Measurements from ENCODE around the gene ARHGAP24. TPM values are rescaled to one million over a fixed set of nuclear protein-coding genes. Genes with fewer than 3 reads are reported as not detected.

Gene ARHGAP24
- total RNA-seq, 1 donor from 2014 or later: 17.8 TPM

GRCh38 chr4:85431156-85431555 lies 43.8 kb upstream of the ARHGAP24 start:
- TF ChIP-seq, protein P1, sequence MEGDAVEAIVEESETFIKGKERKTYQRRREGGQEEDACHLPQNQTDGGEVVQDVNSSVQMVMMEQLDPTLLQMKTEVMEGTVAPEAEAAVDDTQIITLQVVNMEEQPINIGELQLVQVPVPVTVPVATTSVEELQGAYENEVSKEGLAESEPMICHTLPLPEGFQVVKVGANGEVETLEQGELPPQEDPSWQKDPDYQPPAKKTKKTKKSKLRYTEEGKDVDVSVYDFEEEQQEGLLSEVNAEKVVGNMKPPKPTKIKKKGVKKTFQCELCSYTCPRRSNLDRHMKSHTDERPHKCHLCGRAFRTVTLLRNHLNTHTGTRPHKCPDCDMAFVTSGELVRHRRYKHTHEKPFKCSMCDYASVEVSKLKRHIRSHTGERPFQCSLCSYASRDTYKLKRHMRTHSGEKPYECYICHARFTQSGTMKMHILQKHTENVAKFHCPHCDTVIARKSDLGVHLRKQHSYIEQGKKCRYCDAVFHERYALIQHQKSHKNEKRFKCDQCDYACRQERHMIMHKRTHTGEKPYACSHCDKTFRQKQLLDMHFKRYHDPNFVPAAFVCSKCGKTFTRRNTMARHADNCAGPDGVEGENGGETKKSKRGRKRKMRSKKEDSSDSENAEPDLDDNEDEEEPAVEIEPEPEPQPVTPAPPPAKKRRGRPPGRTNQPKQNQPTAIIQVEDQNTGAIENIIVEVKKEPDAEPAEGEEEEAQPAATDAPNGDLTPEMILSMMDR (IDR thresholded peaks at IDR 0.05; ENCODE audit: unreplicated experiment): no peak
- no peak overlapping the region for H3K4me3 Mint-ChIP-seq (ENCODE audit: low read depth)
- H3K9me3 Mint-ChIP-seq (ENCODE audit: low read depth): no peaks in the 10 kb centered on the region
- H3K27ac Mint-ChIP-seq: no peak overlapping the region
- H3K27me3 Mint-ChIP-seq: no peaks in the 10 kb centered on the region
- peaks cover 13% of the 10 kb centered on the region for H3K4me1 Mint-ChIP-seq (ENCODE audit: low read depth)
- no peak for DNase-seq (ENCODE audit: low spot score, unreplicated experiment)
- H3K36me3 Mint-ChIP-seq (ENCODE audit: insufficient read depth): no peaks in the 10 kb centered on the region

DNA sequence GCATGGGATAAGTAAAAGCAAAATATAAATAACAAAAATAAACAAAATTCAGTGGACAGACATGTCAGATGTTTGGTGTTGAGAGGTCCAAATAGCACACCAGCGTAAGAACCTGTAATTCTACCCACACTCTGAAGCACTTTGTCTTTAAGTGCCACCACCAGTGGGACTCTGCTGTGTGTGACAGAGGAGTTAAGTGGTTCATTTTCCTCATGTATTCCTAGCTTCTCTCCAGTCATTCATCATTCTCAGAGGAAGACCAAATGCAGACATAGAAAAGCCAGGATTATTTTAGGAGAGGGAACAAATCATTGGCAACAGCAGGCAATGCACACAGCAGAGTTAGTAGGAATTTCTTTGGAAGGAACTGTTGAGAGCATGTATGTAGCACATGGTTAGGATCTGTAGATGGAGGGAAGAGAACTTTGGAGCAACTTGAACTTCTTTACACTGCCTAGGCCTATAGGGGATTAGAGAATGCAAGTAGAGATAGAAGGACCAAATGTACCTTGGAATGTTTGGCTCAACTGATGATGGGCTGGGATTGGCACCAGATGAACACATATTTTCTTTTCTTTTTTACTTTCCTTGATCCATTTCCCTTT lies 43.0 kb upstream of the ARHGAP24 start:
- Mint-ChIP-seq H3K27me3 (no peaks in the 10 kb centered on the region), H3K9me3 (ENCODE audit: low read depth) (no peaks in the 10 kb centered on the region), H3K4me1 (ENCODE audit: low read depth) (peaks cover 13% of the 10 kb centered on the region), H3K27ac (no peak overlapping the region), H3K36me3 (ENCODE audit: insufficient read depth) (no peaks in the 10 kb centered on the region), H3K4me3 (ENCODE audit: low read depth) (no peak overlapping the region)
- TF ChIP-seq, protein P1 (IDR thresholded peaks at IDR 0.05; ENCODE audit: unreplicated experiment): no peak
- no peak for DNase-seq (ENCODE audit: low spot score, unreplicated experiment)

GRCh38 chr4:85445050-85445639 lies 29.8 kb upstream of the ARHGAP24 start:
- Mint-ChIP-seq H3K9me3 (ENCODE audit: low read depth) (no peaks in the 10 kb centered on the region), H3K36me3 (ENCODE audit: insufficient read depth) (no peaks in the 10 kb centered on the region), H3K27me3 (no peaks in the 10 kb centered on the region), H3K4me1 (ENCODE audit: low read depth) (no peaks in the 10 kb centered on the region), H3K27ac (no peak overlapping the region), H3K4me3 (ENCODE audit: low read depth) (no peak overlapping the region)
- no peak for DNase-seq (ENCODE audit: low spot score, unreplicated experiment)
- TF ChIP-seq, protein P1 (IDR thresholded peaks at IDR 0.05; ENCODE audit: unreplicated experiment): no peak

DNA sequence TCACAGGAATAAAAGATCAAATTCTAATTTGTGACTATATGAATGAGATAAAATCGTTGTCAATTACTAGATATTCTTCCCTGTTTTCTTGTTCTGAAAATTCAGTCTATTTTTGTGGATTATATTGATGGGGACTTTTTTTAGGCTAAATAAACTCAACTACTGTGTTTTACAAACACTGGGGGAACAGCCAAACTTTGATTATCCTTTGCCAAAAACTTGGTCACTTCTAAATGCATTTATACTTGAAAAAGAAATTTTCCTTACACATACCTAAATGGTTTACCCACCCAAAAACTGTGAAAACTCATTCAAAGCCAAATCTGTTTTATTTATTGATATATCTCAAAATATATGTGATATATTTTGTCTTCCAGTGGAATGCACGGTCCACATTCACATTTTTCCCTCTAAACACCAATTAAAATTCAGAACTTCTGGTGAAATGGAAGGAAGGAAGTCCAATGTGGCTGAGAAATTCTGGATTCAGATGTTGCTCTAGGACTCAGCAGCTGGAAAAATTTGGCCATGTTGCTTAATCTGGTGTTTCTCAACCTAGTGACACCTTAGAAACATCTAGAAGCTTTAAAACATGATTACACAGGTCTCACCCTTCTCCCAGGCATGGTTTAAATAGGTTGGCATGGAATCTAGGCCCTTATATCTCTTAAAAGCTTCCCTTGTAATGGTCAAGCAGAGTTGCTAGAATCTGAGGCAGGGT lies 28.6 kb upstream of the ARHGAP24 start:
- Mint-ChIP-seq H3K36me3 (ENCODE audit: insufficient read depth) (no peaks in the 10 kb centered on the region), H3K9me3 (ENCODE audit: low read depth) (no peaks in the 10 kb centered on the region), H3K27me3 (no peaks in the 10 kb centered on the region), H3K4me1 (ENCODE audit: low read depth) (no peaks in the 10 kb centered on the region), H3K4me3 (ENCODE audit: low read depth) (no peak overlapping the region), H3K27ac (no peak overlapping the region)
- no peak for DNase-seq (ENCODE audit: low spot score, unreplicated experiment)
- TF ChIP-seq, protein P1 (IDR thresholded peaks at IDR 0.05; ENCODE audit: unreplicated experiment): no peak

DNA sequence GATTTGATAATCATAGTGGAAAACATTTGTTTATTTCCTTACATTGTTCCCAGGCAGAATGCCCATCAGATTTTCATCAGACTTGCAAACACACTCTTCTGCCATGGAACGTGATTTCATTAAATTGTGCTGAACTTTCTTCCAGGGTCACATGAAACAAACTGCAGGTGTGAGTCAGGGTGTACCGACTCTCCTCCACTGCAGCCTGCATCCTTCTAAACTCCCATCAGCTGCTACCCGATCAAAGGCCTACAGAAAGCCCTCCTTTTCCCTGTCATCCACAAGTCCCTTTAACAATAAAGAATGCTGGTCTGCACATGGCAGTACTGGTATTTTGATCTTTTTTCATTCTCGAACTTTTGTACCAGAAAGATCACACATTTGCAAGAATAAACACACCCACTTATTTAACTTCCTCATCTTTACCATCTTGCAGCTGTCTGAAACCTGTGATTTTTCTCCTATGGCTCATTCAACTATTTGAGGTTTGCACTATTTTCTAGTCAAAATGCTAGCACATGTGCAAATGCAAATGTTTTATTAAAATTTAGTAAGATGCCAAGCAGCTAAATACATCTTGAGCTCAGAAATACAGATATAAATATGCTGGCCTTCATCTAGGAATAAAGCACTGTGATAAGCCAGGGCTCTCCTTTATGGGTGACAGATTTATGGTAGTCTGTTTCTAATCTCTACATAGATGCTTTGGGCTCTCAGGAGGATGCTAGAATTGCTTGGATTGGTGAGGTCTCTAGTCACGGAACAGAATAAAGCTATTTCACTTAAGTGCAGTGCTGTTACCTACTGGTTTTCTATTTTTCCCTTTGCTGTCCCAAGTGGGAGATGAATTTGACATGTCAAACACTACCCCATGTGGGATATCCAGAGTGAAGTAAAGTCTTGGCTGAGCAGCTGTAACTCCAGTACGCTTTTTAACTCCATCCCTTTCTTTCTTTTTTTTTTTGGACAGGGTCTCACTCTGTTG lies 25.8 kb upstream of the ARHGAP24 start:
- H3K4me1 Mint-ChIP-seq (ENCODE audit: low read depth): peaks cover 8% of the 10 kb centered on the region
- no peak overlapping the region for H3K27ac Mint-ChIP-seq
- TF ChIP-seq, protein P1 (IDR thresholded peaks at IDR 0.05; ENCODE audit: unreplicated experiment): no peak

More for the DNA sequence above, 25.8 kb upstream of the ARHGAP24 start:
- DNase-seq (ENCODE audit: low spot score, unreplicated experiment): no peak
- no peaks in the 10 kb centered on the region for H3K9me3 Mint-ChIP-seq (ENCODE audit: low read depth)
- H3K36me3 Mint-ChIP-seq (ENCODE audit: insufficient read depth): no peaks in the 10 kb centered on the region
- no peak overlapping the region for H3K4me3 Mint-ChIP-seq (ENCODE audit: low read depth)
- H3K27me3 Mint-ChIP-seq: no peaks in the 10 kb centered on the region

Measured in progenitor cell of endocrine pancreas (in vitro differentiated cells).